ENCODE data around the gene SLAMF9.

SLAMF9 gene

GRCh38 chr1:159980786-159981185 is 26.7 kb upstream of the SLAMF9 start:
- no peak for TF ChIP-seq OSR1 (CRISPR knock-in tag; IDR thresholded peaks at IDR 0.05)
- no peak for TF ChIP-seq TSHZ2 (CRISPR knock-in tag; IDR thresholded peaks at IDR 0.05)
- no peak for TF ChIP-seq BACH2 (CRISPR knock-in tag; IDR thresholded peaks at IDR 0.05; ENCODE audit: borderline replicate concordance)
- no peak for TF ChIP-seq PATZ1 (CRISPR knock-in tag; IDR thresholded peaks at IDR 0.05; ENCODE audit: borderline replicate concordance)
- TF ChIP-seq CREB5 (CRISPR knock-in tag; IDR thresholded peaks at IDR 0.05; ENCODE audit: low read depth) = no peak
- no peak for TF ChIP-seq POU6F1 (CRISPR knock-in tag; IDR thresholded peaks at IDR 0.05; ENCODE audit: borderline replicate concordance, low read depth)
- no peak for TF ChIP-seq TCF4 (CRISPR knock-in tag; IDR thresholded peaks at IDR 0.05; ENCODE audit: borderline replicate concordance)
- TF ChIP-seq ZNF565 (CRISPR knock-in tag; conservative IDR thresholded peaks at IDR 0.05; ENCODE audit: low read depth) = no peak
- no peak for TF ChIP-seq RARB (CRISPR knock-in tag; IDR thresholded peaks at IDR 0.05)
- TF ChIP-seq ZFP3 (CRISPR knock-in tag; IDR thresholded peaks at IDR 0.05) = no peak
- TF ChIP-seq ARNTL (CRISPR knock-in tag; IDR thresholded peaks at IDR 0.05; ENCODE audit: borderline replicate concordance, low read depth) = no peak
- no peak for TF ChIP-seq CSRNP3 (CRISPR knock-in tag; IDR thresholded peaks at IDR 0.05)
- TF ChIP-seq GLIS3 (CRISPR knock-in tag; IDR thresholded peaks at IDR 0.05) = no peak
- TF ChIP-seq CSDC2 (CRISPR knock-in tag; IDR thresholded peaks at IDR 0.05) = no peak
- ATAC-seq = no peak

- ATAC-seq = no peak
- TF ChIP-seq ARNTL (CRISPR knock-in tag; IDR thresholded peaks at IDR 0.05; ENCODE audit: borderline replicate concordance, low read depth) (no peak), BACH2 (CRISPR knock-in tag; IDR thresholded peaks at IDR 0.05; ENCODE audit: borderline replicate concordance) (no peak), TSHZ2 (CRISPR knock-in tag; IDR thresholded peaks at IDR 0.05) (no peak), TCF4 (CRISPR knock-in tag; IDR thresholded peaks at IDR 0.05; ENCODE audit: borderline replicate concordance) (no peak), TOX (CRISPR knock-in tag; IDR thresholded peaks at IDR 0.05; ENCODE audit: borderline replicate concordance) (no peak), OSR1 (CRISPR knock-in tag; IDR thresholded peaks at IDR 0.05) (no peak), ZNF565 (CRISPR knock-in tag; conservative IDR thresholded peaks at IDR 0.05; ENCODE audit: low read depth) (no peak), RARB (CRISPR knock-in tag; IDR thresholded peaks at IDR 0.05) (no peak)
These were observed 26.0 kb upstream of the SLAMF9 start for GRCh38 chr1:159980076-159980475.

- TF ChIP-seq TOX (CRISPR knock-in tag; IDR thresholded peaks at IDR 0.05; ENCODE audit: borderline replicate concordance) (no peak), PATZ1 (CRISPR knock-in tag; IDR thresholded peaks at IDR 0.05; ENCODE audit: borderline replicate concordance) (no peak), ZNF8 (CRISPR knock-in tag; IDR thresholded peaks at IDR 0.05) (no peak), PPARA (CRISPR knock-in tag; IDR thresholded peaks at IDR 0.05; ENCODE audit: borderline replicate concordance) (no peak)
- no peak for ATAC-seq
These were observed 25.2 kb upstream of the SLAMF9 start for GRCh38 chr1:159979257-159979656.
